Neural cell (in vitro differentiated cells): Measurements from ENCODE around the gene RFPL4AL1. TPM values are rescaled to one million over a fixed set of nuclear protein-coding genes. Genes with fewer than 3 reads are reported as not detected.

Experiments
- H2AFZ ChIP-seq: fragments of 200-600, 300-800 bp; sonication (generic), shearing (Covaris generic); 2 replicates; pipeline ENCODE4 v1.6.0; 2014; ENCODE audit warnings: low read depth, mild to moderate bottlenecking, antibody characterized with exemption, low read length, moderate library complexity
- H3F3A ChIP-seq: fragments of 200-600 bp; shearing (Covaris generic); 2 replicates; pipeline ENCODE4 v1.6.1; 2016; ENCODE audit warnings: mild to moderate bottlenecking, moderate library complexity, mixed read lengths, antibody characterized with exemption, low read length; ENCODE audit not compliant: insufficient read depth, poor library complexity, severe bottlenecking
- H3K27ac ChIP-seq: fragments of 200-600, 300-800 bp; sonication (generic), shearing (Covaris generic); 2 replicates; pipeline ENCODE4 v1.5.1; 2014; ENCODE audit warnings: mild to moderate bottlenecking, low read length, moderate library complexity
- H3K27me3 ChIP-seq: fragments of 300-800, 200-600 bp; sonication (generic), shearing (Covaris generic); 2 replicates; pipeline ENCODE4 v1.6.0; 2014; ENCODE audit warnings: mild to moderate bottlenecking, low read depth, low read length, moderate library complexity; ENCODE audit not compliant: insufficient read depth
- H3K36me3 ChIP-seq: fragments of 300-800, 200-600 bp; sonication (generic), shearing (Covaris generic); 2 replicates; pipeline ENCODE4 v1.5.1; 2014; ENCODE audit warnings: mild to moderate bottlenecking, antibody characterized with exemption, low read length, moderate library complexity; ENCODE audit not compliant: insufficient read depth
- H3K4me2 ChIP-seq: fragments of 300-800, 200-600 bp; sonication (generic), shearing (Covaris generic); 2 replicates; pipeline ENCODE4 v1.6.0; 2014; ENCODE audit warnings: mild to moderate bottlenecking, low read length
- H3K4me3 ChIP-seq: fragments of 300-800, 200-600 bp; sonication (generic), shearing (Covaris generic); 2 replicates; pipeline ENCODE4 v1.5.1; 2014; ENCODE audit warnings: mild to moderate bottlenecking, low read length, moderate library complexity
- H3K79me2 ChIP-seq: fragments of 200-600 bp; shearing (Covaris generic); replicated peaks from 2 replicates; pipeline ENCODE4 v1.6.0; 2014; ENCODE audit warnings: mild to moderate bottlenecking, low read length, moderate library complexity; ENCODE audit not compliant: insufficient read depth
- H3K9ac ChIP-seq: fragments of 300-800, 200-600 bp; sonication (generic), shearing (Covaris generic); 2 replicates; pipeline ENCODE4 v1.6.1; 2016; ENCODE audit warnings: mild to moderate bottlenecking, low read length, mixed read lengths
- H3K9me2 ChIP-seq: fragments of 200-600 bp; shearing (Covaris generic); 2 replicates; pipeline ENCODE4 v1.6.1; 2016; ENCODE audit warnings: mild to moderate bottlenecking, low read length, mixed read lengths; ENCODE audit not compliant: insufficient read depth
- H3K9me3 ChIP-seq: fragments of 200-600, 300-800 bp; sonication (generic), shearing (Covaris generic); 2 replicates; pipeline ENCODE4 v1.6.1; 2016; ENCODE audit warnings: mild to moderate bottlenecking, mixed run types, low read length, moderate library complexity, mixed read lengths
- H4K20me1 ChIP-seq: fragments of 200-600 bp; shearing (Covaris generic); 2 replicates; pipeline ENCODE4 v1.6.1; 2016; ENCODE audit warnings: mild to moderate bottlenecking, mixed run types; ENCODE audit not compliant: insufficient read depth
- EZH2 ChIP-seq: fragments of 200-600, 300-800 bp; shearing (Covaris generic), sonication (generic); IDR thresholded peaks from 2 replicates; pipeline ENCODE4 v1.6.1; 2014; ENCODE audit warnings: antibody characterized with exemption, low read length, borderline replicate concordance, mild to moderate bottlenecking; ENCODE audit not compliant: insufficient read depth, poor library complexity, severe bottlenecking
- MXI1 ChIP-seq: fragments of 450-650 bp; conservative IDR thresholded peaks from 2 replicates; pipeline ENCODE4 v1.6.1; 2014; ENCODE audit warnings: antibody characterized with exemption, mild to moderate bottlenecking; ENCODE audit not compliant: poor library complexity, severe bottlenecking
- RAD21 ChIP-seq: fragments of 450-650 bp; conservative IDR thresholded peaks from 2 replicates; pipeline ENCODE4 v1.6.1; 2014; ENCODE audit warnings: antibody characterized with exemption, mild to moderate bottlenecking, moderate library complexity
- REST ChIP-seq: IDR thresholded peaks from 2 replicates; pipeline ENCODE4 v1.6.1; 2012; ENCODE audit warnings: borderline replicate concordance
- polyA plus RNA-seq: library from polyadenylated mRNA; depleted of rRNA; stranded (reverse); fragments of >200 nt; gene quantifications from 2 replicates; pipeline ENCODE4 v1.2.3, GENCODE V29; 2014

The RFPL4AL1 gene
- polyA plus RNA-seq, 1 donor from 2014 or later, result not detected

GRCh38 chr19:55820037-55820436, 51.1 kb downstream of the RFPL4AL1 start:
- Histone ChIP-seq H3F3A (no peaks in the 10 kb centered on the region), H2AFZ (no peak overlapping the region), H3K27me3 (no peaks in the 10 kb centered on the region), H3K9me3 (no peaks in the 10 kb centered on the region), H3K36me3 (no peaks in the 10 kb centered on the region), H3K79me2 (no peaks in the 10 kb centered on the region), H3K4me2 (no peak overlapping the region), H3K9ac (no peak overlapping the region), H4K20me1 (no peaks in the 10 kb centered on the region), H3K9me2 (no peaks in the 10 kb centered on the region), H3K4me3 (no peak overlapping the region), H3K27ac (no peak overlapping the region)
- no peak for TF ChIP-seq REST
- no peak for TF ChIP-seq MXI1
- TF ChIP-seq EZH2, result no peak
- no peak for TF ChIP-seq RAD21

Other genes with a start within 250 kb of the RFPL4AL1 start
- not detected in 2 replicates for gene SBK2, start 232.0 kb upstream of the RFPL4AL1 start, polyA plus RNA-seq
- not detected in 2 replicates for gene SBK3, start 223.6 kb upstream of the RFPL4AL1 start, polyA plus RNA-seq
- gene ZNF579, start 188.3 kb upstream of the RFPL4AL1 start, polyA plus RNA-seq, result 7.4 and 10.8 TPM in 2 replicates
- 5.1 and 7.4 TPM in 2 replicates for gene FIZ1, start 169.6 kb upstream of the RFPL4AL1 start, polyA plus RNA-seq
- 3.2 and 3.9 TPM in 2 replicates for gene ZNF524, start 168.8 kb upstream of the RFPL4AL1 start, polyA plus RNA-seq
- gene ZNF865, start 163.5 kb upstream of the RFPL4AL1 start, polyA plus RNA-seq, result 1.7 and 2.1 TPM in 2 replicates
- 10.3 and 10.7 TPM in 2 replicates for gene ZNF784, start 144.6 kb upstream of the RFPL4AL1 start, polyA plus RNA-seq
- gene ZNF580, start 128.1 kb upstream of the RFPL4AL1 start, polyA plus RNA-seq, result 11.7 and 17.3 TPM in 2 replicates
- gene ZNF581, start 125.5 kb upstream of the RFPL4AL1 start, polyA plus RNA-seq, result 14.8 and 15.3 TPM in 2 replicates
- gene CCDC106, start 120.9 kb upstream of the RFPL4AL1 start, polyA plus RNA-seq, result 33.8 and 40.7 TPM in 2 replicates
- gene U2AF2, start 114.1 kb upstream of the RFPL4AL1 start, polyA plus RNA-seq, result 129 and 158 TPM in 2 replicates
- 21.0 and 23.6 TPM in 2 replicates for gene EPN1, start 93.9 kb upstream of the RFPL4AL1 start, polyA plus RNA-seq
- gene NLRP9, start 30.7 kb upstream of the RFPL4AL1 start, polyA plus RNA-seq, result not detected in 2 replicates
- gene RFPL4A, start 10.0 kb upstream of the RFPL4AL1 start, polyA plus RNA-seq, result not detected in 2 replicates
- gene NLRP11, start 62.9 kb downstream of the RFPL4AL1 start, polyA plus RNA-seq, result not detected in 2 replicates
- not detected in 2 replicates for gene NLRP4, start 67.4 kb downstream of the RFPL4AL1 start, polyA plus RNA-seq
- not detected in 2 replicates for gene NLRP13, start 163.2 kb downstream of the RFPL4AL1 start, polyA plus RNA-seq
- not detected in 2 replicates for gene NLRP8, start 178.7 kb downstream of the RFPL4AL1 start, polyA plus RNA-seq
- not detected in 2 replicates for gene NLRP5, start 217.7 kb downstream of the RFPL4AL1 start, polyA plus RNA-seq